Measurements from ENCODE around the gene FNDC3B. TPM values are rescaled to one million over a fixed set of nuclear protein-coding genes. Genes with fewer than 3 reads are reported as not detected.
A peak's percentile ranks its signal among the peaks of the same experiment; 100 is the strongest.
"Not testable (repeated sequence)": the region's sequence is repeated elsewhere in the genome, so short reads cannot be mapped to it uniquely, and the experiment has no call there.

FNDC3B gene
- total RNA-seq, 1 donor from 2014 or later = 66.9 TPM

DNA sequence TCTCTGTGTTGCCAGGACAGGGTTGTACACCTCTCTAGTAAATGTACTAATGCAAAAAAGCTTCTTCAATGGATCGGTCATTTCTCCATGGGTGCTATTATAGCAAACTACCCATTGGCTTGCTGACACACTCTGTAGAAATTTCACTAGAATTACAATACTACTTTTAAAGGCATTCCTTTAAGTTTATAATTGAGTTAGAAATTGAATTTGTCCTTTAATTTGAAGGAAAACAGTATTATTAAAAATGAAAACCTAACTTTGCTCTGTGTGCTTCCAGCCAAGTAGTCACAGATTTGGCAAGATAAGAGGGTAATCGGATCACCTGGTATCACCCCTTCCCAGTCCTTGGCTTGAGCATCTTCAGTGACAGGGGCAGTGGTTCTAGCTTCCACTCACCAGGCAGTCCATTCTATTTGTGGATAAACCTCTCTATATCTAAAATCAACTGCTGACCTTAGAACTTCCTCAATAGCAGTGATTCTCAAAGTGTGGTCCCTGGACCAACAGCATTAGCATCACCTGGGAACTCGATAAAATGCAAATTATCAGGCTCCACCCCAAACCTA is 315.6 kb downstream of the FNDC3B start:
- no peak for DNase-seq (ENCODE audit: low read depth)

DNA sequence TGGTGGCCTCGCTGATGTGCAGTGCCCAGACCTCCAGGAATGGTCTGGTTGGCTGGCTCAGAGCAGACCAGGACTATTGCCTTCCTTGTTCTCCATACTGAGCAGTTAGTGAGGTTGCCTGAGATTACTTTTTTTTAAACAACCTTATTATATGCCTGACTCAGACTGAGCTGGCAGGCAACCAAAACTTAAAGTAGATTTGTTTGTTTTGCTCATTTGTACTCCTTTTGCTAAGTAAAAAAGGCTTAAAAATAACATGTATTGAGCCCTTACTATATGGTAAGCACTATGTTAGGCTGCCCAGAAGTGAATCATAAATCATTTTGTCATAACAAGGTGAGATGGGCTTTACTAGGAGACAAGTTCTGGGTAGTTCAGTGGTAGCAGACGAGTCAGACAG is 316.5 kb downstream of the FNDC3B start:
- DNase-seq (ENCODE audit: low read depth) = peak; percentile 55

- DNase-seq (ENCODE audit: low read depth) = no peak
Measured at GRCh38 chr3:172356427-172356826, 317.0 kb downstream of the FNDC3B start.

DNA sequence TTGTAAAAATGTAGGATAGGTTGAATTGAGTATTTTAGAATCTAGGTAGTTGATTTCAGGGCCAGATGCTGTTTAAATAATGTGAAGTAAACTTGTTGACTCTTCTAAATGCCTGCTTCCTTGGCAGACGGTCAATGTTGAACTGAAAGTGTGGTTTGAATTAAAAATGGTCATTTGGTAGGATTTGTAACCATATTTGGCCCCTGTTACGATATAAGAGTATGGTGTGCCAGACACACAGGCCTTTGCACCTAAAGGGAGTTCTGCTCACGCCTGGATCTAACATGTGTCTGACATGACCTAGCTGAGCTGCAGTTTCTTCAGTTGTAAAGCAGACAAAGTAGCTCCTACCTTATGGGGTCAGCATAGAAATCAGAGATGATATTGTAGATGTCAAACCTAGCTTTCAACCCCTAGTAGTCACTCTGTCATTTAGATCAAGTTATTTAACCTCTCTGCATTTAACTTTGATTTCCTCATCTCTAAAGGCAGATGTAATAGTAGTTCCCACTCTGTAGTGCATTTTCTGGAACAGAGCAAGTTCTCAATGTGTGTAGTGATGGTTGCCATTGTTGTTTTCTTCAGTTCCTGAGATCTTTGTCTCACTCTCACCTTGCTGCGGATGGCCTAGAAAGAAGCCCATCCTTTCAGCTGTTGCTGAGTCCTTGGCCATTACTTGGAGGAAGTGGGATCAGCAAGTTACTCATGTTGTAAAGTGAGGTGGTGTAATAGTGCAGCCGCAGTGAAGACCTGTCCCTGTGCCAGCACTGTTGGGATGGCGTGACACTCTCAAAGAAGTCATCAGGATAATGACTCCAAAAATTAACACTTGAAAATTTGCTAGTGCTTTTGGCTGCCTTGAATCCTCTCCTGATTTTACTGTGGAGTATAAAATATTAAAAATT is 318.7 kb downstream of the FNDC3B start:
- peak; percentile 26 for DNase-seq (ENCODE audit: low read depth)

DNA sequence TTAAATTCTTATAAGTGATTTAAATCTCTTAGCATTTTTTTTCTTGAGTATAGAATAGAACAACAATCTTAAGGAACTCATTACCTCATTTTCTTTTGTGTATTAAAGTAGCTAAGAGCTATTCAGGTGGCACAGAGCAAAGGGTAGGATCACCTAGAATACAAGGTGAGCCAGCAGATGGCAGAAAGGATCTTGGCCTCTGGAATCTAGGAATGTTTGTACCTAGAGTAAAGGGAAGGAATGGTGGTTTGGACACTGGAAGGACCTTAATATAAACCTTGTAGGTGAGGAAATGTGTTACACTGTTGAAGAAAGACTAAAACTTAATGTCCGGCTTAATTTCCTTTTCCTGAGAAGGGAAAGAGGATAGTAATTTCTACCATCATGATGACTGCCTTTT is 319.9 kb downstream of the FNDC3B start:
- DNase-seq (ENCODE audit: low read depth) = no peak

GRCh38 chr3:172359996-172360395 is 320.6 kb downstream of the FNDC3B start:
- DNase-seq (ENCODE audit: low read depth) = no peak

GRCh38 chr3:172362583-172362982 is 323.2 kb downstream of the FNDC3B start:
- no peak for DNase-seq (ENCODE audit: low read depth)

DNA sequence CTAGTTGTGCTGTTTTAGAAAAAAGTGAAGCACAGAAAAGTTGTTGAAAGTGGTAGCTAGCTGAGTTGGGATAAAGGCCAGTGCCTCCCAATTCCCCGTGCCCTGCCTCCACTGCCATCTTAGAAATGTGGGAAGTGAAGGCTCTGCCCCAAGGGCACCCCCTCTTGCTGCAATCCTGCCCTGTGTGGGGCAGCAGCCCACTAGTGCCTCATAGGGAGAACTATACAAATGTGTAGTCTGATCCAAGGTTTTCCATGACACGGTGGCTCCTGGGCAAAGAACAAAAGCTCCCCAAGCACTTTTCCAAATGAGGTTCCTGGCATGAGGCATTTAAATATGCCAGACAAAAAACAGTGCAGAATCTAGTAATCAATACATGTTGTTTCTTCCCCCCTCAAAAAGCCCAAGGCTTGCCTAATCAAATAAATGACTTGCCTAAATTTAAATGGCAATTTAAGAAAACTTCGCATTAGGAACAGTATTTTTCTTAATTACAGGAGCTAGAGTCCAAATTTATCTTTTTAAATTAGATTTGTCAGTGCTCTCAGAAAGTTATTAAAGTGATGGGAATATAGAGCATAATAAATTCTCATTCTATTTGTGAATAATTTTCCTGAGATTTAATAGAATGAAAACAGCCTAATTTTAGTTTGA is 325.1 kb downstream of the FNDC3B start:
- DNase-seq (ENCODE audit: low read depth) = no peak

- no peak for DNase-seq (ENCODE audit: low read depth)
Measured at GRCh38 chr3:172365028-172365567, 325.7 kb downstream of the FNDC3B start.

DNA sequence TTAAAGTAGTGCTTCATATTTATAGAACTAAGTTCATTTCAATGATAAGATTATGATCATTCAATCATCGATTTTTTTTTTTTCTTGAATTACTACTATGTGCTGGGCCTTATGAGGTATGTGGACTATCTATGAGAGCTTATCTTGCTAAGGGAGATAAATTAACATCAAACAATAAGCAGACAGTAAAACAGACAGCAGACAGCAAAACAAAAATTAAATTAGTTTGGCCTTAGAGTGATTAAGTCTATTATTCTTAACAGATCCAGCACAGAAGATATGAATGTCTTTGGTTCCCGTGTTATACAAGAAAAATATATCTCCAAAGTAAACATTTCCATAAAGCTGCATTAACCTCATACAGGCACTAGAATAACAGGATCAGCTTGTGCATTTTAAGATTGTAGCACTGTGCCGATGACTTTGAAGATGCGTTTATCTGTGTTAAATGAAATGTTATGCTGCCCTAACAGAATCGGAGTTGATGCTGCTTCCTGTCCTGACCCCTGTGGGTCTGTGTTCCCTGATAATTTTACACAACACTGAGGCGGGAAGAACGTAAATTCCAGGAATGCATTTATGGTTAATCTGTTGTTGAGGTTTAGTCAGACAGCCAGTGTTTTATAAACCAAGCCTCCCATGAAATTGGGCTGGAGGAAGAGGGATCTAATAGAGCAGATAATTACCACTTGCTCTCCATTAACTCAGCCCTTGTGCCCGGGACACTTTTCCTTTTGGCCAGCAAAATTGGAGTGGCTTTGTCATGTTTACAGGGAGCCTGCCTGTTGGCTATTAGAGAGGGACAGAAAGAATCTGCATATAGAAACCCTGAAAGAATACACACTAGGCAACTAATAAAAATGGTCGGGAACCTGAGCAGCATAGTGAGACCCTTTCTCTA is 328.1 kb downstream of the FNDC3B start:
- peak; percentile 23 for DNase-seq (ENCODE audit: low read depth)

GRCh38 chr3:172368556-172368955 is 329.2 kb downstream of the FNDC3B start:
- DNase-seq (ENCODE audit: low read depth) = not testable (repeated sequence)

DNA sequence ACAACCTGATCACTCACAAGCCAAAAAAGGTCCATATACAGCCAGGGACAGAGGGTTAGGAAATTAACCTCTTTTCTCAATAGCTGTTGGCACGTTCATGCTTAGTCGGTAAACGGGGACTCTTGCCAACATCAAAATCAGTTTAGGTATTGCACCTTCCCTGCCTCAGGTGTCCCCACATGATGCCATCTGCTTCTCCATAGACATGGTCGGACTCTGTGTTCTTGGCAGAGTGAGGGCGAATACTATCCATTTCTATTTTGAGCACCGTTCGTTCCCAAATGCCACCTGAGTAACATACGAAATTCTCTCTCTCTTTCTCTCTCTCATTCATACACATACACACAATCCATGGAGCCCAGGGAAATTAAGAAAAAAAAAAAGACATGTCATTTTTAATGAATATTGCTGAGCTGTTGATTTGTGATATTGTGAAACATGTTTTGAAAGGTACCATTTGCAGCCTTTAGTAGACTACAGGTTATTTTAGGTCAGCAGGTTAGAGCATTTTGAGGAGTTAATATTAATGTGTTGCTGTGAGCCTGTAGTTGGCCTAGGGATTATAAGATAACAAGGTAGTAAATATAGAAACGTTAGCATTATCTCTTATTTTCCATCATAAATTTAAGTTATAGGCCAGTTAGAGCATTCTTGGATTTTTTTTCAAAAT is 330.3 kb downstream of the FNDC3B start:
- no peak for DNase-seq (ENCODE audit: low read depth)

DNA sequence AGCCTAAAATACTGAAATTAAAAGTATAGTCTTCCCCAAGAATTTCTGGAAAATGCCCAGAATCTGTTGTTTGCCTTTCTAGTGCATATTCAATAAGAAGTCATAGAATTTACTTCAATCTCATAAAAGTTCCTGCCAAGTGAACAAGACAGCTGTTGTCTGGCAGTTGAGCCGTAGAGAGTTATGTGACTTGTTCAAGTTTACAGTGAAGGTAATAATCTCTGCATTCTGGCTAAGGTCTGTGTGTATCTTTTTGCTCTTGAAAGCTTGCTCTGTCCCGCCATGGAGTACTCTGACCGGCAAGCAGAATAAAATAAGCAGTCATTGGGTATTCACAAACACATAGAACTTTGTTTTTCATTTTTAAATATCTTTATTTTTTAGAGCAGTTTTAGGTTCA is 331.0 kb downstream of the FNDC3B start:
- peak; percentile 13 for DNase-seq (ENCODE audit: low read depth)

DNA sequence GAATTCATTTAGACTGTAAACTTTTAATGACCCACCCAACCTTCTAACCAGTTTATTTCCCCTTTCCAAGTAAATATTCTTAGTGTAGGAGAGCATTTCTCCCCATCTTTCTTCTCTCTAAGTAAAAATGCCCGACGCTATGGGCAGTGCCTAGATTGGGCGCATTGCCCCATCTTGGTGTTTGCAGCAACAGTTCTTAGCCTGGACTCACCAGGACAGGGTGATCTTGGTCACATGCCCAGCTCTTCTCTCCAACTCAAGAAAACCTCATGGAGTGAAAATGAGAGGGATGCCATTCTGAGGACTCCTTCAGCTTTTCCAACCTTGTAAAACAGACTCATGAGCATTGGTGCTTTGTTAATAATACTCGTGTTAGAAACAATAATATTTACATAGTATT is 332.2 kb downstream of the FNDC3B start:
- no peak for DNase-seq (ENCODE audit: low read depth)

DNA sequence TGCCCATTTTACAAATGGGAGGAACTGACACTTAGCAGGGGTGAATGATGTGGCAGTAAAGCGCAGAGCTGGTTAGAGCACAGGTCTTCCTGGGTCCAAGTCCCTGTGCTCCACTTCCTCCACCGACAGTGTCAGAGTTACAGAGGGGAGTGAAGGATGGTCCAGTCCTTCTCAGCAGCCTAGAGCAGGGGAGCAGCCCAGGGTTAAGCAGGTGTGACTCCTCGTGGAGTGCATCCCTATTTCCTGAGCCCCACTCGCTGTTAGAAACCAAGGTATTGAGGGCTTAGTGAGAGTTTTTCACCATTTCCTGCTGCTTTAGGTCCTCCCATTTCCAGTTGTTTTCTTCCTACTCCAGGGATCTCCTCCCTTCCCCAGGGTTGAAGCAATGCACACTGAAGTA is 333.5 kb downstream of the FNDC3B start:
- no peak for DNase-seq (ENCODE audit: low read depth)

- no peak for DNase-seq (ENCODE audit: low read depth)
Measured at GRCh38 chr3:172373912-172374311, 334.5 kb downstream of the FNDC3B start.

- no peak for DNase-seq (ENCODE audit: low read depth)
Measured at GRCh38 chr3:172375206-172375850, 335.9 kb downstream of the FNDC3B start.

DNA sequence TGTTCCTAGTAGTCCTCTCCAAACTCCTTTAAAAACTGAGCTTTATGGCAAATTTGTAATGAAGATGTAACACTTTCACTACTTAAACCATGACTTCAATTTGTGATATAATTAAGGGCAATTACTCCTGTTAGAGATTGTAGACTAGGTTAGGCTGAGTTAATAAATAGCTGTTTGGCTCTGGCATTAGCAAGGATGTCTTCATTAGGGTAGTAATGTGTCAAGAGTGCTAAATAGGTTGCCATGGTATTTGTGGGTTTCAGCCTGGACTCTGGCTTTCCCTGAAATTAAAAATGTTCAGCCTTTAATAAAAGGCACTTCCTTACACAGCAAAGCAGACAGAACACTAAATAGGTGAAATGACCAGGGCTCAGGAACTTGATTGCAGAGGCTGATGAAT is 337.0 kb downstream of the FNDC3B start:
- no peak for DNase-seq (ENCODE audit: low read depth)

DNA sequence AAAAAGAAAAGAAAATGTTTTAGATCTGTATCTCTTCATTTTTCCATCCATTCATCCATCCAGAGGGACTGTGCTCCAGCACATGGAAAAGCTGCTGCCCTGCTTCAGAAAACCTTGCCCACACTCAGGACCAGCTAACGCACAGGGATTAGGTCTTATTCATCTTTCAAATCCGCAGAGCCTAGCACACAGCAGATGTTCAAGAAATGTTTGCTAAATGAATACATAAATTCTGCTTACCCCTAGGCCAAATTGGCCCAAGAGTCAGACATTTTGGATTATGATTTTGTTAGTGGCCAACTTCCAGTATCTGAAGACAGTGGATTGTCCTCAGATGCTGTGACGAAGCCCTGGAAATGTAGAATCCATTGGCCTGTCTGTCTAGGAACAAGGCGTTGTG is 337.5 kb downstream of the FNDC3B start:
- DNase-seq (ENCODE audit: low read depth) = no peak

DNA sequence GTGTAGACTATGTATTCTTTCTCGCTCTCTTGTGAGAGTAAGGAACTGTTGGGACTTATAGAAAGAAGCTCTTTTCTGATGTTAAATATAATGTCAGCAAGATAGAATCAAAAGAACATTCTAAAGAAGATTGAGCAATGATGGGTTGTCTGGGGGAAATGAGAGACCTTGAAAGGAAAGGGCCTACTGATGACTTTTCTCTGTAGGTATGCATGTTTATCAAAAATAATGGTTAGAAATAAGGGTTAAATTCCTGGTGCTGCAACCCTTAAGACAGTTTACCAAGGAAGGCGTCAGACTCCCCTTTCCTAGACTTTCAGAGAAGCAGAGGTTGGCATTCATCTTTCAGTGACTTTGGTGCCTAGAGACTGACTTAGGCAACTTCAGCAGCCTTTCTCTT is 339.1 kb downstream of the FNDC3B start:
- no peak for DNase-seq (ENCODE audit: low read depth)

All from myocyte (in vitro differentiated cells).